K562 (cell line): Measurements from ENCODE around the gene ARHGEF6. TPM values are rescaled to one million over a fixed set of nuclear protein-coding genes. Genes with fewer than 3 reads are reported as not detected.

ENCODE experiments used
- BRCA1 ChIP-seq, 2 experiments: fragments of 450-650 bp in 1 of 2; sonication (generic) in 1 of 2; formaldehyde crosslinking in 1 of 2; IDR thresholded peaks; 2 replicates each; pipeline versions ENCODE4 v1.5.0 to v1.6.1; 2017 to 2020; ENCODE audit warnings: mild to moderate bottlenecking in 1 of 2, missing genetic modification reagents in 1 of 2
- DDX20 ChIP-seq: fragments of 450-650 bp; IDR thresholded peaks from 2 replicates; pipeline ENCODE4 v1.6.1; 2016; ENCODE audit warnings: missing genetic modification characterization, low read depth, mild to moderate bottlenecking, missing compliant biosample characterization, moderate library complexity
- EHMT2 ChIP-seq: fragments of 450-650 bp; IDR thresholded peaks from 2 replicates; pipeline ENCODE4 v1.6.1; 2018; ENCODE audit warnings: antibody characterized with exemption
- NCOA1 ChIP-seq: fragments of 450-650 bp; IDR thresholded peaks from 2 replicates; pipeline ENCODE4 v1.6.1; 2016; ENCODE audit warnings: low read depth
- PTTG1 ChIP-seq: fragments of 450-650 bp; IDR thresholded peaks from 2 replicates; pipeline ENCODE4 v1.6.1; 2016; ENCODE audit warnings: low read depth, mild to moderate bottlenecking, missing genetic modification characterization, missing compliant biosample characterization
- RAD21 ChIP-seq, 2 experiments: fragments of 250-450 bp in 1 of 2; fragments of 450-650 bp in 1 of 2; sonication (Bioruptor Pico) in 1 of 2; formaldehyde crosslinking in 1 of 2; IDR thresholded peaks in 1 of 2; conservative IDR thresholded peaks in 1 of 2; 2 replicates each; pipeline versions ENCODE4 v1.4.0 to v1.8.0; 2020 to 2022; ENCODE audit warnings: mild to moderate bottlenecking in 2 of 2, moderate library complexity in 1 of 2
- RBBP5 ChIP-seq: fragments of 200-600 bp; sonication (generic); IDR thresholded peaks from 2 replicates; pipeline ENCODE4 v1.6.1; 2012; ENCODE audit warnings: borderline replicate concordance, mild to moderate bottlenecking, low read length, control low read depth, inconsistent platforms; ENCODE audit not compliant: insufficient read depth, poor library complexity, severe bottlenecking
- SAP30 ChIP-seq: fragments of 200-600 bp; sonication (generic); IDR thresholded peaks from 2 replicates; pipeline ENCODE4 v1.6.1; 2012; ENCODE audit warnings: borderline replicate concordance, low read depth, mild to moderate bottlenecking, moderate library complexity, low read length, control low read depth, inconsistent platforms; ENCODE audit not compliant: insufficient read depth, poor library complexity, severe bottlenecking
- SMARCB1 ChIP-seq: IDR thresholded peaks from 2 replicates; pipeline ENCODE4 v1.6.1; 2011; ENCODE audit warnings: improper control_type of control experiment, low read depth; ENCODE audit not compliant: insufficient read length
- WHSC1 ChIP-seq: IDR thresholded peaks from one replicate; pipeline ENCODE4 v1.6.1; 2012; ENCODE audit warnings: low read length, control low read depth, inconsistent platforms
- ZBTB17 ChIP-seq: fragments of 450-650 bp; formaldehyde crosslinking; IDR thresholded peaks from 2 replicates; pipeline ENCODE4 v1.4.0; 2020; ENCODE audit warnings: mild to moderate bottlenecking
- ZNF699 ChIP-seq: fragments of 250-450 bp; sonication (Bioruptor Pico); IDR thresholded peaks from 2 replicates; pipeline ENCODE4 v1.8.0; 2021; ENCODE audit warnings: mild to moderate bottlenecking, moderate library complexity; ENCODE audit not compliant: insufficient replicate concordance
- polyA plus RNA-seq, 8 experiments: library from polyadenylated mRNA; depleted of rRNA in 4 of 8; stranded (reverse) in 5 of 8; unstranded in 3 of 8; fragments of >200 nt; fragmentation: Nextera tagmentation in 2 of 8; fragmentation: Illumina TruSeq in 1 of 8; extraction: Ambion mirVana in 2 of 8; extraction: Trizol in 1 of 8; gene quantifications; 2 replicates each; pipeline versions ENCODE4 v1.2.1 to v1.2.3, GENCODE V29; 2011 to 2014; ENCODE audit warnings: inconsistent platforms in 1 of 8, missing spikeins in 1 of 8
- total RNA-seq, 7 experiments: library from RNA; depleted of rRNA in 6 of 7; stranded (reverse); fragments of >200 nt in 6 of 7; fragmentation: Illumina TruSeq in 2 of 7; extraction: Trizol in 2 of 7; gene quantifications; 2 replicates each; pipeline versions ENCODE4 v1.2.1 to v1.2.3, GENCODE V29; 2011 to 2021; ENCODE audit warnings: low replicate concordance in 1 of 7
- TF ChIP-seq, protein P1 (sequence below): fragments of 450-650 bp; IDR thresholded peaks from 2 replicates; pipeline ENCODE4 v1.6.1; 2014; ENCODE audit warnings: low read depth, mild to moderate bottlenecking, moderate library complexity, borderline replicate concordance
- TF ChIP-seq, protein P2 (sequence below): fragments of 250-450 bp; sonication (Bioruptor Pico); IDR thresholded peaks from 2 replicates; pipeline ENCODE4 v1.4.0; 2020
- TF ChIP-seq, protein P3 (sequence below), 2 experiments: fragments of 450-650 bp; formaldehyde crosslinking in 1 of 2; IDR thresholded peaks; 2 replicates each; pipeline versions ENCODE4 v1.4.0 to v1.6.1; 2014 to 2020; ENCODE audit warnings: mild to moderate bottlenecking in 2 of 2, borderline replicate concordance in 1 of 2, low read depth in 1 of 2

ARHGEF6 gene
- total and polyA plus RNA-seq, 9 of the 15 experiments (the other 6 are each of a cell fraction or from before 2014, with no cell fraction given): 2.9 to 22.1 (median 13.3) TPM

DNA sequence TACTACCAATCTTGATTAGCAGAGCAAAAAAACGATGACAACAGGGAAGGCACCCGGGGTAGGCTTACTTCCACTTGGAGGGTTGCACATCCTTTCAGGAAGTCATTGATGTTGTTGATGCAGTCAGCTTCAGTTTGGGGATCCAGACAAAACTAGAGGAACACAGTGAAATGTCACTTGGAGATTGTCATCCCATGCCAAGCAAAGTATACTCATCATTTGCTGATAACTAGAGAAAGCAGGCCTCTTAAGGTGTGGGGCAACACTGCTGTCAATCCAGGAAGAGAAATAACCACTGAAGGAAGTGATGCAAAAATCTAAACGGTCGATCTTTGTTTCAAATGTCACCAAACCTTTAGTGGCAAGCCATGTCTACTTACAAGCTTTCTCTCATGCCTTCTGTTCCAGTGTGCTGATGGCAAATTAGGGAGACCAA is 1.4 kb downstream of the ARHGEF6 start (continued):
- TF ChIP-seq, protein P1, sequence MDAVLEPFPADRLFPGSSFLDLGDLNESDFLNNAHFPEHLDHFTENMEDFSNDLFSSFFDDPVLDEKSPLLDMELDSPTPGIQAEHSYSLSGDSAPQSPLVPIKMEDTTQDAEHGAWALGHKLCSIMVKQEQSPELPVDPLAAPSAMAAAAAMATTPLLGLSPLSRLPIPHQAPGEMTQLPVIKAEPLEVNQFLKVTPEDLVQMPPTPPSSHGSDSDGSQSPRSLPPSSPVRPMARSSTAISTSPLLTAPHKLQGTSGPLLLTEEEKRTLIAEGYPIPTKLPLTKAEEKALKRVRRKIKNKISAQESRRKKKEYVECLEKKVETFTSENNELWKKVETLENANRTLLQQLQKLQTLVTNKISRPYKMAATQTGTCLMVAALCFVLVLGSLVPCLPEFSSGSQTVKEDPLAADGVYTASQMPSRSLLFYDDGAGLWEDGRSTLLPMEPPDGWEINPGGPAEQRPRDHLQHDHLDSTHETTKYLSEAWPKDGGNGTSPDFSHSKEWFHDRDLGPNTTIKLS: no peak
- TF ChIP-seq EHMT2 (no peak), NCOA1 (no peak), PTTG1 (tag) (no peak), ZBTB17 (peak; percentile 97), RAD21 (CRISPR knock-in tag; conservative IDR thresholded peaks at IDR 0.05 in 1 of 2, IDR thresholded peaks at IDR 0.05 in 1 of 2) (no peak), SMARCB1 (no peak), WHSC1 (no peak), RBBP5 (no peak), ZNF699 (CRISPR knock-in tag) (no peak), SAP30 (no peak), DDX20 (no peak), BRCA1 (IDR thresholded peaks at IDR 0.05) (no peak), BRCA1 (CRISPR knock-in tag; IDR thresholded peaks at IDR 0.05) (no peak)
- TF ChIP-seq, protein P2, sequence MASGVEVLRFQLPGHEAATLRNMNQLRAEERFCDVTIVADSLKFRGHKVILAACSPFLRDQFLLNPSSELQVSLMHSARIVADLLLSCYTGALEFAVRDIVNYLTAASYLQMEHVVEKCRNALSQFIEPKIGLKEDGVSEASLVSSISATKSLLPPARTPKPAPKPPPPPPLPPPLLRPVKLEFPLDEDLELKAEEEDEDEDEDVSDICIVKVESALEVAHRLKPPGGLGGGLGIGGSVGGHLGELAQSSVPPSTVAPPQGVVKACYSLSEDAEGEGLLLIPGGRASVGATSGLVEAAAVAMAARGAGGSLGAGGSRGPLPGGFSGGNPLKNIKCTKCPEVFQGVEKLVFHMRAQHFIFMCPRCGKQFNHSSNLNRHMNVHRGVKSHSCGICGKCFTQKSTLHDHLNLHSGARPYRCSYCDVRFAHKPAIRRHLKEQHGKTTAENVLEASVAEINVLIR: no peak
- TF ChIP-seq, protein P3, sequence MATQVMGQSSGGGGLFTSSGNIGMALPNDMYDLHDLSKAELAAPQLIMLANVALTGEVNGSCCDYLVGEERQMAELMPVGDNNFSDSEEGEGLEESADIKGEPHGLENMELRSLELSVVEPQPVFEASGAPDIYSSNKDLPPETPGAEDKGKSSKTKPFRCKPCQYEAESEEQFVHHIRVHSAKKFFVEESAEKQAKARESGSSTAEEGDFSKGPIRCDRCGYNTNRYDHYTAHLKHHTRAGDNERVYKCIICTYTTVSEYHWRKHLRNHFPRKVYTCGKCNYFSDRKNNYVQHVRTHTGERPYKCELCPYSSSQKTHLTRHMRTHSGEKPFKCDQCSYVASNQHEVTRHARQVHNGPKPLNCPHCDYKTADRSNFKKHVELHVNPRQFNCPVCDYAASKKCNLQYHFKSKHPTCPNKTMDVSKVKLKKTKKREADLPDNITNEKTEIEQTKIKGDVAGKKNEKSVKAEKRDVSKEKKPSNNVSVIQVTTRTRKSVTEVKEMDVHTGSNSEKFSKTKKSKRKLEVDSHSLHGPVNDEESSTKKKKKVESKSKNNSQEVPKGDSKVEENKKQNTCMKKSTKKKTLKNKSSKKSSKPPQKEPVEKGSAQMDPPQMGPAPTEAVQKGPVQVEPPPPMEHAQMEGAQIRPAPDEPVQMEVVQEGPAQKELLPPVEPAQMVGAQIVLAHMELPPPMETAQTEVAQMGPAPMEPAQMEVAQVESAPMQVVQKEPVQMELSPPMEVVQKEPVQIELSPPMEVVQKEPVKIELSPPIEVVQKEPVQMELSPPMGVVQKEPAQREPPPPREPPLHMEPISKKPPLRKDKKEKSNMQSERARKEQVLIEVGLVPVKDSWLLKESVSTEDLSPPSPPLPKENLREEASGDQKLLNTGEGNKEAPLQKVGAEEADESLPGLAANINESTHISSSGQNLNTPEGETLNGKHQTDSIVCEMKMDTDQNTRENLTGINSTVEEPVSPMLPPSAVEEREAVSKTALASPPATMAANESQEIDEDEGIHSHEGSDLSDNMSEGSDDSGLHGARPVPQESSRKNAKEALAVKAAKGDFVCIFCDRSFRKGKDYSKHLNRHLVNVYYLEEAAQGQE (IDR thresholded peaks at IDR 0.05; ENCODE audit: borderline replicate concordance): no peak
- TF ChIP-seq, protein P3 (CRISPR knock-in tag; IDR thresholded peaks at IDR 0.05; ENCODE audit: low read depth): no peak
